GM12892 (cell line): ENCODE measurements around the gene NACA.
A peak's percentile ranks its signal among the peaks of the same experiment; 100 is the strongest.
"Not testable (repeated sequence)": the region's sequence is repeated elsewhere in the genome, so short reads cannot be mapped to it uniquely, and the experiment has no call there.

Experiments used
- DNase-seq: peaks from one replicate; pipeline ENCODE4 v3.0.0; 2011; ENCODE audit not compliant: insufficient read length
- FAIRE-seq: peaks from 2 replicates; lab custom pipeline; 2011; peaks lifted over from hg19 to GRCh38; lab: Jason Lieb, UNC
- POLR2A ChIP-seq: IDR thresholded peaks from 2 replicates; pipeline ENCODE4 v1.6.1; 2011; ENCODE audit warnings: low read depth, low read length, control low read depth
- POLR2AphosphoS5 ChIP-seq: IDR thresholded peaks from 2 replicates; pipeline ENCODE4 v1.6.1; 2011; ENCODE audit warnings: low read depth, low read length, control low read depth
- TAF1 ChIP-seq: IDR thresholded peaks from 2 replicates; pipeline ENCODE4 v1.6.1; 2011; ENCODE audit warnings: low read depth, mild to moderate bottlenecking, control low read depth, low read length, borderline replicate concordance

The NACA gene

GRCh38 chr12:56721721-56722120 lies 3.4 kb downstream of the NACA start:
- no peak for DNase-seq
- TF ChIP-seq TAF1 (no peak), POLR2AphosphoS5 (no peak), POLR2A (no peak)
- FAIRE-seq = no peak

GRCh38 chr12:56721216-56721615 lies 3.9 kb downstream of the NACA start:
- DNase-seq (no peak), FAIRE-seq (no peak)
- TF ChIP-seq TAF1 (no peak), POLR2AphosphoS5 (no peak), POLR2A (no peak)

GRCh38 chr12:56720731-56721151 lies 4.4 kb downstream of the NACA start:
- no peak for DNase-seq
- FAIRE-seq = no peak
- TF ChIP-seq POLR2AphosphoS5 = no peak
- no peak for TF ChIP-seq TAF1
- no peak for TF ChIP-seq POLR2A

GRCh38 chr12:56719056-56719455 lies 6.0 kb downstream of the NACA start:
- TF ChIP-seq POLR2AphosphoS5 (no peak), TAF1 (no peak), POLR2A (no peak; the same call in 1 of the 2 replicates)
- DNase-seq (no peak), FAIRE-seq (no peak)

GRCh38 chr12:56718636-56719035 lies 6.5 kb downstream of the NACA start:
- no peak; the same call in 1 of the 2 replicates for TF ChIP-seq POLR2AphosphoS5
- no peak for TF ChIP-seq TAF1
- TF ChIP-seq POLR2A = no peak
- no peak for FAIRE-seq
- DNase-seq = no peak

GRCh38 chr12:56718149-56718548 lies 7.0 kb downstream of the NACA start:
- TF ChIP-seq POLR2A = no peak
- no peak; the same call in 1 of the 2 replicates for TF ChIP-seq POLR2AphosphoS5
- no peak for TF ChIP-seq TAF1
- DNase-seq = no peak
- no peak for FAIRE-seq

GRCh38 chr12:56716933-56717880 lies 7.9 kb downstream of the NACA start:
- FAIRE-seq (no peak), DNase-seq (no peak)
- TF ChIP-seq POLR2A (no peak), POLR2AphosphoS5 (no peak), TAF1 (no peak)

- TF ChIP-seq POLR2AphosphoS5 = no peak
- TF ChIP-seq POLR2A = no peak
- no peak for TF ChIP-seq TAF1
- FAIRE-seq (no peak), DNase-seq (no peak)
Observed at GRCh38 chr12:56716458-56716857, 8.6 kb downstream of the NACA start.

- DNase-seq (no peak), FAIRE-seq (no peak)
- TF ChIP-seq POLR2AphosphoS5 = no peak; the same call in 1 of the 2 replicates
- no peak for TF ChIP-seq TAF1
- peak; percentile 37 for TF ChIP-seq POLR2A
Observed at GRCh38 chr12:56715798-56716197, 9.3 kb downstream of the NACA start.

GRCh38 chr12:56714431-56714929 lies 10.6 kb downstream of the NACA start:
- no peak for DNase-seq
- TF ChIP-seq POLR2AphosphoS5 (no peak), TAF1 (no peak), POLR2A (no peak)
- FAIRE-seq = no peak

- DNase-seq (no peak), FAIRE-seq (no peak)
- TF ChIP-seq POLR2A = no peak
- TF ChIP-seq TAF1 = no peak
- no peak for TF ChIP-seq POLR2AphosphoS5
Observed at GRCh38 chr12:56713345-56713744, 11.8 kb downstream of the NACA start.

- DNase-seq (no peak), FAIRE-seq (no peak)
- no peak for TF ChIP-seq TAF1
- TF ChIP-seq POLR2AphosphoS5 = no peak
- TF ChIP-seq POLR2A = no peak
Observed at GRCh38 chr12:56709759-56710376, 15.2 kb downstream of the NACA start.

- not testable (repeated sequence) for DNase-seq, FAIRE-seq
Observed at GRCh38 chr12:56704522-56704921, 20.6 kb downstream of the NACA start.
